Measurements from ENCODE around the gene ADAM22. TPM values are rescaled to one million over a fixed set of nuclear protein-coding genes. Genes with fewer than 3 reads are reported as not detected.

The ADAM22 gene
- total and polyA plus RNA-seq, 2 of the 4 experiments (the other 2 are of a cell fraction): 0.03 to 0.18 TPM

DNA sequence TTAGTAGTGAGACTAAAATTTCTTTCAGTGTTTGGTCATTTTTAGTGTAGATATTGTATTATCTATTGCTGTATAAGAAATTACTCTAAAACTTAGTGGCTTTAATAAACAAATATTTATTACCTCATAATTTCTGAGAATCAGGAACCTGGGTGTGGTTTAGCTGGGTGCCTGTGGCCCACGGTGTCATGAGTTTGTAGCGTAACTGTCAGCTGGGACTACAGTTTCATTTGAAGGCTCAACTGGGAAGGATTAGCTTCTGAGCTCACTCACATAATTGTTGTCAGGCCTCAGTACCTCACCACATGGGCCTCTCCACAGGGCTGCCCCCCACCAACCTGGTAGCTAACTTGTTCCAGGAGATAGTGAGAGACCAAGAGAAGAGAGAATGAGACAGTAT is 187.3 kb downstream of the ADAM22 start:
- no peak overlapping the region for H2BK20ac ChIP-seq (ENCODE audit: low read depth, low read length)
- H4K20me1 ChIP-seq (ENCODE audit: insufficient read depth, low read length): no peaks in the 10 kb centered on the region
- H4K5ac ChIP-seq (ENCODE audit: low read depth, low read length): no peak overlapping the region
- H3K9me3 ChIP-seq (ENCODE audit: control insufficient read depth, insufficient read depth, low read length): no peaks in the 10 kb centered on the region
- no peak overlapping the region for H4K91ac ChIP-seq (ENCODE audit: insufficient read depth, low read depth, low read length)
- H3K56ac ChIP-seq (ENCODE audit: extremely low read depth, insufficient read depth, low read length): no peak overlapping the region
- H3K36me3 ChIP-seq (ENCODE audit: control insufficient read depth, insufficient read depth, low read length): no peaks in the 10 kb centered on the region
- H3K18ac ChIP-seq (ENCODE audit: low read depth, low read length): no peak overlapping the region
- H3K9ac ChIP-seq (ENCODE audit: low read depth, low read length): no peak overlapping the region
- no peak overlapping the region for H2AFZ ChIP-seq (replicated peaks; ENCODE audit: low read length, poor library complexity)
- no peak overlapping the region for H3K14ac ChIP-seq (replicated peaks; ENCODE audit: low read depth, low read length)
- no peak overlapping the region for H4K8ac ChIP-seq (ENCODE audit: low read depth in 2 of 2, low read length in 2 of 2)
- intact Hi-C loops (cut with micrococcal nuclease) (no loop called here), dilution Hi-C loops (cut with HindIII; ENCODE audit: low sequenced_read_pairs, unreplicated experiment) (no loop called here), in situ Hi-C loops (cut with MboI; ENCODE audit: low sequenced_read_pairs) (loop anchor here (25.0 kb wide), 1 partner anchor 334 kb away; no protein-coding TSS in a partner anchor)
- DNase-seq: no peak
- TF ChIP-seq BHLHE40 (IDR thresholded peaks at IDR 0.05; ENCODE audit: low read depth, low read length) (no peak), POLR2A (IDR thresholded peaks at IDR 0.05; ENCODE audit: low read depth, low read length) (no peak), SMC3 (IDR thresholded peaks at IDR 0.05; ENCODE audit: low read depth, low read length) (no peak), NFE2L2 (IDR thresholded peaks at IDR 0.05; ENCODE audit: low read depth, low read length) (no peak)
- TF ChIP-seq, protein P1, sequence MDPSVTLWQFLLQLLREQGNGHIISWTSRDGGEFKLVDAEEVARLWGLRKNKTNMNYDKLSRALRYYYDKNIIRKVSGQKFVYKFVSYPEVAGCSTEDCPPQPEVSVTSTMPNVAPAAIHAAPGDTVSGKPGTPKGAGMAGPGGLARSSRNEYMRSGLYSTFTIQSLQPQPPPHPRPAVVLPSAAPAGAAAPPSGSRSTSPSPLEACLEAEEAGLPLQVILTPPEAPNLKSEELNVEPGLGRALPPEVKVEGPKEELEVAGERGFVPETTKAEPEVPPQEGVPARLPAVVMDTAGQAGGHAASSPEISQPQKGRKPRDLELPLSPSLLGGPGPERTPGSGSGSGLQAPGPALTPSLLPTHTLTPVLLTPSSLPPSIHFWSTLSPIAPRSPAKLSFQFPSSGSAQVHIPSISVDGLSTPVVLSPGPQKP (IDR thresholded peaks at IDR 0.05; ENCODE audit: borderline replicate concordance, low read depth, low read length): no peak
- TF ChIP-seq, protein P2, sequence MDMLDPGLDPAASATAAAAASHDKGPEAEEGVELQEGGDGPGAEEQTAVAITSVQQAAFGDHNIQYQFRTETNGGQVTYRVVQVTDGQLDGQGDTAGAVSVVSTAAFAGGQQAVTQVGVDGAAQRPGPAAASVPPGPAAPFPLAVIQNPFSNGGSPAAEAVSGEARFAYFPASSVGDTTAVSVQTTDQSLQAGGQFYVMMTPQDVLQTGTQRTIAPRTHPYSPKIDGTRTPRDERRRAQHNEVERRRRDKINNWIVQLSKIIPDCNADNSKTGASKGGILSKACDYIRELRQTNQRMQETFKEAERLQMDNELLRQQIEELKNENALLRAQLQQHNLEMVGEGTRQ (IDR thresholded peaks at IDR 0.05; ENCODE audit: low read depth, low read length): no peak
- H3K4ac ChIP-seq (ENCODE audit: low read depth, low read length): no peak overlapping the region
- H3K4me1 ChIP-seq (ENCODE audit: control insufficient read depth, insufficient read depth, low read length): no peaks in the 10 kb centered on the region
- no peak overlapping the region for H2BK120ac ChIP-seq (ENCODE audit: low read depth, low read length)
- no peak overlapping the region for H2BK15ac ChIP-seq (ENCODE audit: low read depth, low read length)
- H3K23ac ChIP-seq (ENCODE audit: low read depth, low read length): no peak overlapping the region
- no peak overlapping the region for H3K4me2 ChIP-seq (ENCODE audit: low read depth, low read length)
- H3K27ac ChIP-seq (ENCODE audit: insufficient read depth, low read length): no peak overlapping the region
- H2BK5ac ChIP-seq (ENCODE audit: low read depth, low read length, poor library complexity, severe bottlenecking): no peak overlapping the region
- H3K4me3 ChIP-seq (ENCODE audit: insufficient read depth, low read depth, low read length): no peak overlapping the region
- no TSS peak for BruUV-seq (replicated peaks)
- H2AK9ac ChIP-seq (replicated peaks; ENCODE audit: low read depth, low read length, poor library complexity): no peak overlapping the region
- H2AK5ac ChIP-seq (ENCODE audit: low read depth, low read length): no peak overlapping the region
- ChIA-PET POLR2A (ENCODE audit: unreplicated experiment) (no interaction called here), CTCF (no interaction called here)
- no CpG with 5 or more reads among the region's 2 CpGs for WGBS, 2 experiments (ENCODE audit: extremely low coverage in 2 of 2, insufficient read length in 1 of 2)
- H3K9me1 ChIP-seq (ENCODE audit: insufficient read depth, low read length): no peaks in the 10 kb centered on the region
- ATAC-seq (ENCODE audit: low read depth): no peak
- no peaks in the 10 kb centered on the region for H3K79me1 ChIP-seq (ENCODE audit: low read depth in 1 of 2, low read length in 2 of 2)
- no peaks in the 10 kb centered on the region for H3K27me3 ChIP-seq (ENCODE audit: control insufficient read depth, insufficient read depth, low read length)

All from IMR-90 (cell line).